HEK293 (cell line): ENCODE data around the gene KRT15.

Source experiments
- BCL11A ChIP-seq: fragments of 450-650 bp; formaldehyde crosslinking; IDR thresholded peaks from 2 replicates; pipeline ENCODE4 v1.5.1; 2016; ENCODE audit warnings: low read depth, missing biosample characterization, missing genetic modification characterization
- IKZF3 ChIP-seq: fragments of 450-650 bp; IDR thresholded peaks from 2 replicates; pipeline ENCODE4 v1.5.0; 2018; ENCODE audit warnings: missing biosample characterization, mild to moderate bottlenecking, missing genetic modification characterization, moderate library complexity
- KLF7 ChIP-seq: fragments of 450-650 bp; formaldehyde crosslinking; IDR thresholded peaks from 2 replicates; pipeline ENCODE4 v1.5.1; 2016; ENCODE audit warnings: missing biosample characterization, missing genetic modification characterization, borderline replicate concordance
- MYNN ChIP-seq: fragments of 450-650 bp; formaldehyde crosslinking; IDR thresholded peaks from 2 replicates; pipeline ENCODE4 v1.5.1; 2016; ENCODE audit warnings: missing biosample characterization, missing genetic modification characterization, borderline replicate concordance
- PRDM4 ChIP-seq: fragments of 450-650 bp; formaldehyde crosslinking; IDR thresholded peaks from 2 replicates; pipeline ENCODE4 v1.5.1; 2017; ENCODE audit warnings: missing biosample characterization, missing genetic modification characterization
- SP3 ChIP-seq: fragments of 450-650 bp; formaldehyde crosslinking; IDR thresholded peaks from 2 replicates; pipeline ENCODE4 v1.5.1; 2016; ENCODE audit warnings: missing biosample characterization, missing genetic modification characterization
- ZBTB10 ChIP-seq: fragments of 450-650 bp; formaldehyde crosslinking; IDR thresholded peaks from 2 replicates; pipeline ENCODE4 v1.5.1; 2016; ENCODE audit warnings: missing biosample characterization, missing genetic modification characterization
- ZBTB48 ChIP-seq: fragments of 450-650 bp; formaldehyde crosslinking; IDR thresholded peaks from 2 replicates; pipeline ENCODE4 v1.5.1; 2016; ENCODE audit warnings: missing biosample characterization, missing genetic modification characterization
- ZEB2 ChIP-seq: fragments of 450-650 bp; formaldehyde crosslinking; IDR thresholded peaks from 2 replicates; pipeline ENCODE4 v1.5.1; 2016; ENCODE audit warnings: missing biosample characterization, missing genetic modification characterization
- ZNF132 ChIP-seq: fragments of 450-650 bp; formaldehyde crosslinking; IDR thresholded peaks from 2 replicates; pipeline ENCODE4 v1.5.1; 2017; ENCODE audit warnings: missing biosample characterization, missing genetic modification characterization, borderline replicate concordance
- ZNF174 ChIP-seq: fragments of 450-650 bp; formaldehyde crosslinking; IDR thresholded peaks from 2 replicates; pipeline ENCODE4 v1.5.0; 2017; ENCODE audit warnings: missing biosample characterization, mild to moderate bottlenecking, missing genetic modification characterization
- ZNF18 ChIP-seq: fragments of 450-650 bp; formaldehyde crosslinking; IDR thresholded peaks from 2 replicates; pipeline ENCODE4 v1.5.1; 2016; ENCODE audit warnings: missing biosample characterization, missing genetic modification characterization
- ZNF239 ChIP-seq: fragments of 450-650 bp; formaldehyde crosslinking; IDR thresholded peaks from 2 replicates; pipeline ENCODE4 v1.5.1; 2016; ENCODE audit warnings: missing biosample characterization, missing genetic modification characterization
- ZNF24 ChIP-seq: fragments of 450-650 bp; formaldehyde crosslinking; IDR thresholded peaks from 2 replicates; pipeline ENCODE4 v1.5.1; 2016; ENCODE audit warnings: missing biosample characterization, missing genetic modification characterization
- ZNF341 ChIP-seq: fragments of 450-650 bp; formaldehyde crosslinking; IDR thresholded peaks from 2 replicates; pipeline ENCODE4; 2016; ENCODE audit warnings: low read depth, missing biosample characterization, missing genetic modification characterization
- ZNF404 ChIP-seq: fragments of 450-650 bp; formaldehyde crosslinking; IDR thresholded peaks from 2 replicates; pipeline ENCODE4 v1.5.1; 2017; ENCODE audit warnings: missing biosample characterization, missing genetic modification characterization
- ZNF488 ChIP-seq: fragments of 450-650 bp; formaldehyde crosslinking; IDR thresholded peaks from 2 replicates; pipeline ENCODE4 v1.5.1; 2016; ENCODE audit warnings: missing biosample characterization, missing genetic modification characterization
- ZNF513 ChIP-seq: fragments of 450-650 bp; IDR thresholded peaks from 2 replicates; pipeline ENCODE4 v1.5.1; 2018; ENCODE audit warnings: missing biosample characterization, missing genetic modification characterization
- ZNF548 ChIP-seq: fragments of 450-650 bp; formaldehyde crosslinking; IDR thresholded peaks from 2 replicates; pipeline ENCODE4 v1.5.1; 2016; ENCODE audit warnings: missing biosample characterization, missing genetic modification characterization
- ZNF561 ChIP-seq: fragments of 450-650 bp; IDR thresholded peaks from 2 replicates; pipeline ENCODE4 v1.5.1; 2018; ENCODE audit warnings: missing biosample characterization, missing genetic modification characterization, borderline replicate concordance
- ZNF645 ChIP-seq: fragments of 450-650 bp; formaldehyde crosslinking; IDR thresholded peaks from 2 replicates; pipeline ENCODE4; 2016; ENCODE audit warnings: missing biosample characterization, missing genetic modification characterization
- ZNF654 ChIP-seq: fragments of 450-650 bp; formaldehyde crosslinking; IDR thresholded peaks from 2 replicates; pipeline ENCODE4 v1.5.1; 2016; ENCODE audit warnings: low read depth, missing biosample characterization, missing genetic modification characterization
- ZNF677 ChIP-seq: fragments of 450-650 bp; IDR thresholded peaks from 2 replicates; pipeline ENCODE4 v1.5.0; 2018; ENCODE audit warnings: missing biosample characterization, mild to moderate bottlenecking, missing genetic modification characterization, moderate library complexity
- ZNF692 ChIP-seq: fragments of 450-650 bp; formaldehyde crosslinking; IDR thresholded peaks from 2 replicates; pipeline ENCODE4 v1.5.1; 2016; ENCODE audit warnings: missing biosample characterization, missing genetic modification characterization
- ZSCAN4 ChIP-seq: fragments of 450-650 bp; formaldehyde crosslinking; IDR thresholded peaks from 2 replicates; pipeline ENCODE4 v1.5.1; 2017; ENCODE audit warnings: missing biosample characterization, missing genetic modification characterization

The KRT15 gene

GRCh38 chr17:41548844-41549595 is 30.3 kb upstream of the KRT15 start (continued):
- peak; percentile 100 for TF ChIP-seq ZNF18 (tag by site-specific recombination)
- peak; percentile 16; the same call in 1 of the 2 replicates for TF ChIP-seq ZNF341
- peak; percentile 55; the same call in 1 of the 2 replicates for TF ChIP-seq ZNF692 (tag by site-specific recombination)
- TF ChIP-seq MYNN (tag by site-specific recombination), result no peak
- TF ChIP-seq ZNF24 (tag by site-specific recombination), result peak; percentile 82
- no peak for TF ChIP-seq ZNF174 (tag by site-specific recombination)
- TF ChIP-seq ZBTB10 (tag by site-specific recombination), result peak; percentile 76; the same call in 1 of the 2 replicates
- peak; percentile 55; the same call in 1 of the 2 replicates for TF ChIP-seq IKZF3
- TF ChIP-seq ZNF548 (tag by site-specific recombination), result no peak
- 0 out of 2 replicates have a peak, but pooled peaks have one; percentile 38 for TF ChIP-seq ZEB2 (tag by site-specific recombination)
- TF ChIP-seq ZNF404, result no peak
- TF ChIP-seq SP3, result 0 out of 2 replicates have a peak, but pooled peaks have one; percentile 16
- no peak for TF ChIP-seq ZNF488 (tag by site-specific recombination)
- no peak for TF ChIP-seq ZNF132 (tag by site-specific recombination)
- peak; percentile 30; the same call in 1 of the 2 replicates for TF ChIP-seq ZBTB48
- TF ChIP-seq KLF7 (tag by site-specific recombination), result 0 out of 2 replicates have a peak, but pooled peaks have one; percentile 7
- TF ChIP-seq ZNF654, result peak; percentile 90
- TF ChIP-seq ZNF561 (tag by site-specific recombination), result 0 out of 2 replicates have a peak, but pooled peaks have one; percentile 15
- TF ChIP-seq BCL11A (tag by site-specific recombination), result no peak
- peak; percentile 30; the same call in 1 of the 2 replicates for TF ChIP-seq ZNF513 (tag by site-specific recombination)
- TF ChIP-seq ZNF677 (tag by site-specific recombination), result no peak
- TF ChIP-seq ZNF239 (tag by site-specific recombination), result no peak
- no peak for TF ChIP-seq ZNF645 (tag by site-specific recombination)
- TF ChIP-seq PRDM4 (tag by site-specific recombination), result peak; percentile 43; the same call in 1 of the 2 replicates
- TF ChIP-seq ZSCAN4 (tag by site-specific recombination), result no peak
